PFSK-1 (cell line): Measurements from ENCODE around the gene SMARCA4.

Source experiments
- FOXP2 ChIP-seq: optimal IDR thresholded peaks from 2 replicates; pipeline ENCODE3; 2011; ENCODE audit warnings: borderline replicate concordance, control low read depth, inconsistent platforms; ENCODE audit not compliant: insufficient read depth; ENCODE audit errors: extremely low read length, extremely low read depth
- POLR2AphosphoS5 ChIP-seq: IDR thresholded peaks from 2 replicates; pipeline ENCODE4 v1.6.1; 2012; ENCODE audit warnings: low read depth, mild to moderate bottlenecking, control low read depth, low read length, moderate library complexity
- SIN3A ChIP-seq: IDR thresholded peaks from 2 replicates; pipeline ENCODE4 v1.6.1; 2012; ENCODE audit warnings: mild to moderate bottlenecking, low read length, moderate library complexity, borderline replicate concordance; ENCODE audit not compliant: insufficient read depth
- TAF1 ChIP-seq: IDR thresholded peaks from 2 replicates; pipeline ENCODE4 v1.6.1; 2012; ENCODE audit warnings: low read length, control low read depth, borderline replicate concordance; ENCODE audit not compliant: insufficient read depth
- TF ChIP-seq, protein P1 (sequence below), 2 experiments: IDR thresholded peaks; 2 replicates each; pipeline versions ENCODE4 v1.6.1 to v1.8.0; 2011 to 2012; ENCODE audit warnings: low read depth in 2 of 2, low read length in 2 of 2, control low read depth in 1 of 2, inconsistent platforms in 1 of 2, mild to moderate bottlenecking in 1 of 2, moderate library complexity in 1 of 2; ENCODE audit not compliant: insufficient read depth in 1 of 2

SMARCA4 gene

DNA sequence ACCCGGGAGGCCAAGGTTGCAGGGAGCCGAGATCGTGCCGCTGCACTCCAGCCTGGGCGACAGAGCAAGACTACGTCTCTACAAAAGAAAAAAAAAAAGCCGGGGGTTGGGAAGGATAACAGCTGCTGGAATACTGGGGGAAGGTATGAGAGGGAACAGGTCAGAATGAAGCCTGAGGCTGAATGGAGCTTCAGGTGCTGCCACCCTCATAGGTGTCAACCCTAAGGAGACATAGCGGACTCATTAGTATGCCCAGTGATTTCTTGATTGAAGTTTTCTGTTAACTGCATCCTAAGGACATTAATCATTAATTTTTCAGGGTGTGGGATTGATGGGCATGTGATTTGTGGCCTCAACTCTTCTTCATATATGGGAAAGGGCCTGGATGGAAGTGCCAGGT is 6.0 kb downstream of the SMARCA4 start:
- TF ChIP-seq FOXP2, result no peak
- no peak for TF ChIP-seq POLR2AphosphoS5
- no peak for TF ChIP-seq SIN3A

DNA sequence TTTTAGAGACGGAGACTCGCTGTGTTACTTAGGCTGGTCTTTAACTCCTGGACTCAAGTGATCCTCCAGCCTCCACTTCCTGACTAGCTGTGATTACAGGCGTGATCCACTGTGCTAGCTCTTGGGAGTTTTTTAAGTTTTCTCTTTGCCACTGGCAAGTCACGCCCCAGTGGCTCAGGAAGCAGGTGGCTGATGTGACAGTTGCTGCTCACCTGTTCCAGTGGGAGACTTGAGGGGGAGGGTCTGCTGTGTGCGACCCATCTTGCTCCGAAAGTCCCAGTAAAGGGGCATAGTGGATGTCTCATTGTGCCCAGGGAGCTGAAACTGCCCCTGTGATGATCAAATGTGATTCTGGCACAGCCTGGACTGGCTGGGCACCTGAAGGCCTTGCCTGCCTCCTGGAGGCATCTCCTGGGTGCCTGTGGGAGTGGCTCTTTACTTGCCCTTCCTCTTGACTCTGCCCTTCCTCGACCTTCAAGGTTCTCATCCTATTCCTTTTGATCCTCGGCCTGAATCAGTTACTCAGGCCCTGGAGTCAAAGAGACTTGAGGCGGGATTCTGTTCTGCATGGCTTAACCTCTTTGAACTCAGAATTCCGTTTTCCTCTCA is 7.8 kb downstream of the SMARCA4 start:
- TF ChIP-seq TAF1 (no peak), SIN3A (no peak), POLR2AphosphoS5 (no peak), FOXP2 (no peak)
- TF ChIP-seq, protein P1, sequence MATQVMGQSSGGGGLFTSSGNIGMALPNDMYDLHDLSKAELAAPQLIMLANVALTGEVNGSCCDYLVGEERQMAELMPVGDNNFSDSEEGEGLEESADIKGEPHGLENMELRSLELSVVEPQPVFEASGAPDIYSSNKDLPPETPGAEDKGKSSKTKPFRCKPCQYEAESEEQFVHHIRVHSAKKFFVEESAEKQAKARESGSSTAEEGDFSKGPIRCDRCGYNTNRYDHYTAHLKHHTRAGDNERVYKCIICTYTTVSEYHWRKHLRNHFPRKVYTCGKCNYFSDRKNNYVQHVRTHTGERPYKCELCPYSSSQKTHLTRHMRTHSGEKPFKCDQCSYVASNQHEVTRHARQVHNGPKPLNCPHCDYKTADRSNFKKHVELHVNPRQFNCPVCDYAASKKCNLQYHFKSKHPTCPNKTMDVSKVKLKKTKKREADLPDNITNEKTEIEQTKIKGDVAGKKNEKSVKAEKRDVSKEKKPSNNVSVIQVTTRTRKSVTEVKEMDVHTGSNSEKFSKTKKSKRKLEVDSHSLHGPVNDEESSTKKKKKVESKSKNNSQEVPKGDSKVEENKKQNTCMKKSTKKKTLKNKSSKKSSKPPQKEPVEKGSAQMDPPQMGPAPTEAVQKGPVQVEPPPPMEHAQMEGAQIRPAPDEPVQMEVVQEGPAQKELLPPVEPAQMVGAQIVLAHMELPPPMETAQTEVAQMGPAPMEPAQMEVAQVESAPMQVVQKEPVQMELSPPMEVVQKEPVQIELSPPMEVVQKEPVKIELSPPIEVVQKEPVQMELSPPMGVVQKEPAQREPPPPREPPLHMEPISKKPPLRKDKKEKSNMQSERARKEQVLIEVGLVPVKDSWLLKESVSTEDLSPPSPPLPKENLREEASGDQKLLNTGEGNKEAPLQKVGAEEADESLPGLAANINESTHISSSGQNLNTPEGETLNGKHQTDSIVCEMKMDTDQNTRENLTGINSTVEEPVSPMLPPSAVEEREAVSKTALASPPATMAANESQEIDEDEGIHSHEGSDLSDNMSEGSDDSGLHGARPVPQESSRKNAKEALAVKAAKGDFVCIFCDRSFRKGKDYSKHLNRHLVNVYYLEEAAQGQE (IDR thresholded peaks at IDR 0.05; ENCODE audit: insufficient read depth in 1 of 2, low read depth in 2 of 2, low read length in 2 of 2), result no peak

DNA sequence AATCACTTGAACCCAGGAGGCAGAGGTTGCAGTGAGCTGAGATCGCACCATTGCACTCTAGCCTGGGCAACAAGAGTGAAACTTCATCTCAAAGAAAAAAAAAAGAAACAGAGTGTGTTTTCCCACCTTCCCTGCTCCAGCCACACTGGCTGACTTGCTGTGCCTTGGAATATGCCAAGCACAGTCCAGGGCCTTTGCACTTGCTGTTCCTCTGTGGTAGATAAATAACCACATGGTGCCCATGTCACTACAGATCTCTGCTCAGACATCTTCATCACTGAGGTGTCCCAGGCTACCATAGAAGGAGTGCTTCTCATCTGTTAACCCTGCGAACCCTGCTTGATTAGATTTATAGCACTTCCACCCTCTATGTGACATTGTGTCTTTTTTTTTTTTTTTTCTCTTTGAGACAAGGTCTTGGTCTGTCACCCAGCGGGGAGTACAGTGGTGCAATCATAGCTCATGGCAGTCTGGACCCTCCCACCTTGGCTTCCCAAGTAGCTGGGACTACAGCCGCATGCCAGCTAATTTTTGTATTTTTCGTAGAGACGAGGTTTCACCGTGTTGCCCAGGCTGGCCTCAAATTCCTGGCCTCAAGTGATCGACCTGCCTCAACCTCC is 10.4 kb downstream of the SMARCA4 start:
- TF ChIP-seq SIN3A (no peak), TAF1 (no peak), FOXP2 (no peak), POLR2AphosphoS5 (no peak)
- TF ChIP-seq, protein P1 (IDR thresholded peaks at IDR 0.05; ENCODE audit: insufficient read depth in 1 of 2, low read depth in 2 of 2, low read length in 2 of 2), result no peak

DNA sequence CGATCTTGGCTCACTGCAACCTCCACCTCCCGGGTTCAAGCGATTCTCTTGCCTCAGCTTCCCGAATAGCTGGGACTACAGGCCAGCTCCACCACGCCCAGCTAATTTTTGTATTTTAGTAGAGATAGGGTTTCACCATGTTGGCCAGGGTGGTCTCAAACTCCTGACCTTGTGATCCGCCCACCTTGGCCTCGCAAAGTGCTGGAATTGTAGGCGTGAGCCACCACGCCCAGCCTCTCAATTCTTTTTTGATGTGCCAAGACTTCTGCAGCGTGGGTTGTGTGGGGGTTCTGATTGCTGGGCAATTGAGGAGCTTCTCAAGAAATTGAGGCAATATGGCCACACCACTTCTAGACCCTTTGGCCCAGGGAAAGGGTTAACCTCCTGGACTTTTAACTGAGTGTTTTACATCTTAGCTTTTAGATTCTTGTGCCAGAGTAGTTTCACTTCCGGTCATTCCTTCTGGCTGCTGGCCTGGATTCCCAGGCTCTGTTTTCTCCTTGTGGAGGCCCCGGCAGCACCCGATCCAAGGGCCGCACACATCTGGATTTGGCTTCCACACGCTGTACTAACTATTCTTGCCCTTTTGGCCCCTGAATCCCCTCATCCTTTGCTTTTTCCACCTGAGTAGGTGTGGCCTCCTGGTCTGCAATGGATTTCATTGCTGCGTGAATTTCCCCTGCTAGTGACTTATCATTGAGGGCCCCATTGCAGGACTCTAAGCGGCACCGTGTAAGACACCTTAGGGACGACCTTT is 14.7 kb downstream of the SMARCA4 start:
- TF ChIP-seq, protein P1 (IDR thresholded peaks at IDR 0.05; ENCODE audit: insufficient read depth in 1 of 2, low read depth in 2 of 2, low read length in 2 of 2), result no peak
- TF ChIP-seq SIN3A, result no peak
- no peak for TF ChIP-seq TAF1
- no peak for TF ChIP-seq POLR2AphosphoS5
- TF ChIP-seq FOXP2, result no peak

DNA sequence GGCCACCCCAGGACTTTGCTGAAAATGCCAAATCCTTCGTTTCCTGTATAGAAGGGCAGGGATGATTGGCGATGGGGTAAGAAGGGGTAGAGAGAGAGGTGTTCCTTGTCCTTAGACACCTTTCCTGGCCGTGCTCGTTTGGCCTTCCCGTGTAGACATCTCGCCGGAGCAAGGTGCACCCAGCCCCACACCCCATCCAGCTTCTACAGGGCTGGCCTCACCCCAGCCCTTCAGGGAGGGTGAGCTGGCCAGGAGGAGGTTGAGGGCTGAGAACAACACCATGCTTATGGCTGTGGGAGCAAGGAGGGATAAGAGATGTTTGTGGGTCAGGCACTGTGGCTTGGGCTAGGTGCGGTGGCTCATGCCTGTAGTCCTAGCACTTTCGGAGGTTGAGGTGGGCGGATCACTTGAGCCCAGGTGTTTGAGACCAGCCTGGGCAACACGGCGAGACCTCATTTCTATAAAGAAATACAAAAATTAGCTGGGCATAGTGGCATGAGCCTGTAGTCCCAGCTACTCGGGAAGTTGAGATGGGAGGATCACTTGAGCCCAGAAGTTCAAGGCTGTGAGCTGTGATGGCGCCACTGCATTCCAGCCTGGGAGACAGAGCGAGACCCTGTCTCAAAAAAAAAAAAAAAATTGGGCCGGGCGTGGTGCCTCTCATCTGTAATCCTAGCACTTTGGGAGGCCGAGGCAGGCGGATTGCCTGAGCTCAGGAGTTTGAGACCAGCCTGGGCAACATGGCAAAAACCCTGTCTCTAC is 15.5 kb downstream of the SMARCA4 start:
- TF ChIP-seq FOXP2 (no peak), TAF1 (no peak), SIN3A (no peak), POLR2AphosphoS5 (no peak)
- TF ChIP-seq, protein P1 (IDR thresholded peaks at IDR 0.05; ENCODE audit: insufficient read depth in 1 of 2, low read depth in 2 of 2, low read length in 2 of 2), result no peak
